MM.1S (cell line): Measurements from ENCODE around the gene FRK.

ENCODE experiments used
- EZH2 ChIP-seq: fragments of 300-600 bp; sonication (generic); optimal IDR thresholded peaks from 2 replicates; pipeline ENCODE3; 2017; ENCODE audit warnings: low read depth, mild to moderate bottlenecking, antibody characterized with exemption, low read length, mixed read lengths
- EZH2phosphoT487 ChIP-seq: fragments of 300-600 bp; sonication (generic); IDR thresholded peaks from 2 replicates; pipeline ENCODE4 v1.6.1; 2018; ENCODE audit warnings: antibody characterized with exemption, low read length
- TF ChIP-seq, protein P1 (sequence below): fragments of 300-600 bp; sonication (generic); IDR thresholded peaks from 2 replicates; pipeline ENCODE4 v1.5.1; 2016; ENCODE audit warnings: antibody characterized with exemption, low read length, mixed read lengths

DNA sequence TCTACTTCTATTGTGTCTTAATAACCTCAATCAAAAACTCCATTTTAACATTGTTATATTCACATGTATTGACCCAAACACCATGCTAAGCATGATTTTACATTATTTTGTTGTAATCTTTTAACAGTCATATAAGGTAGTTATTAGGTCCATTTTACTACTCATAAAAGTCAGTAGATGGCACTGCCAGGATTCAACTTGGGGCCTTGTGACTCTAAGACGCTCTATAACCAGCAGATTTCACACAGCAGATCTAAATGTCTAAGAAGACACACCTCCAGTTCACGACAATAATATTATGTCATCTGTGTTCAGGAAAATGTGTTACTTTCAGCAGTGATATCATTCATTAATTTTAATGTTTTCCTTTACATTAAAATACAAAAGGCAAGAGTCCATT, 88.0 kb downstream of the FRK start:
- TF ChIP-seq, protein P1, sequence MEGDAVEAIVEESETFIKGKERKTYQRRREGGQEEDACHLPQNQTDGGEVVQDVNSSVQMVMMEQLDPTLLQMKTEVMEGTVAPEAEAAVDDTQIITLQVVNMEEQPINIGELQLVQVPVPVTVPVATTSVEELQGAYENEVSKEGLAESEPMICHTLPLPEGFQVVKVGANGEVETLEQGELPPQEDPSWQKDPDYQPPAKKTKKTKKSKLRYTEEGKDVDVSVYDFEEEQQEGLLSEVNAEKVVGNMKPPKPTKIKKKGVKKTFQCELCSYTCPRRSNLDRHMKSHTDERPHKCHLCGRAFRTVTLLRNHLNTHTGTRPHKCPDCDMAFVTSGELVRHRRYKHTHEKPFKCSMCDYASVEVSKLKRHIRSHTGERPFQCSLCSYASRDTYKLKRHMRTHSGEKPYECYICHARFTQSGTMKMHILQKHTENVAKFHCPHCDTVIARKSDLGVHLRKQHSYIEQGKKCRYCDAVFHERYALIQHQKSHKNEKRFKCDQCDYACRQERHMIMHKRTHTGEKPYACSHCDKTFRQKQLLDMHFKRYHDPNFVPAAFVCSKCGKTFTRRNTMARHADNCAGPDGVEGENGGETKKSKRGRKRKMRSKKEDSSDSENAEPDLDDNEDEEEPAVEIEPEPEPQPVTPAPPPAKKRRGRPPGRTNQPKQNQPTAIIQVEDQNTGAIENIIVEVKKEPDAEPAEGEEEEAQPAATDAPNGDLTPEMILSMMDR = no peak
- TF ChIP-seq EZH2 = no peak
- TF ChIP-seq EZH2phosphoT487 = no peak
